Neural cell (in vitro differentiated cells): ENCODE data around the gene S1PR3.

ENCODE experiments used
- CTCF ChIP-seq: fragments of 450-650 bp; IDR thresholded peaks from 2 replicates; pipeline ENCODE4 v1.5.1; 2014; ENCODE audit warnings: antibody characterized with exemption, mild to moderate bottlenecking, moderate library complexity; ENCODE audit not compliant: poor library complexity, severe bottlenecking
- EP300 ChIP-seq: fragments of 450-650 bp; conservative IDR thresholded peaks from 2 replicates; pipeline ENCODE4 v1.6.1; 2014; ENCODE audit warnings: antibody characterized with exemption, mild to moderate bottlenecking, moderate library complexity; ENCODE audit not compliant: poor library complexity, severe bottlenecking
- EZH2 ChIP-seq: fragments of 200-600, 300-800 bp; shearing (Covaris generic), sonication (generic); IDR thresholded peaks from 2 replicates; pipeline ENCODE4 v1.6.1; 2014; ENCODE audit warnings: antibody characterized with exemption, low read length, borderline replicate concordance, mild to moderate bottlenecking; ENCODE audit not compliant: insufficient read depth, poor library complexity, severe bottlenecking
- MXI1 ChIP-seq: fragments of 450-650 bp; conservative IDR thresholded peaks from 2 replicates; pipeline ENCODE4 v1.6.1; 2014; ENCODE audit warnings: antibody characterized with exemption, mild to moderate bottlenecking; ENCODE audit not compliant: poor library complexity, severe bottlenecking
- POLR2AphosphoS5 ChIP-seq: IDR thresholded peaks from 2 replicates; pipeline ENCODE4 v1.6.1; 2012
- SMC3 ChIP-seq: fragments of 450-650 bp; conservative IDR thresholded peaks from 2 replicates; pipeline ENCODE4 v1.6.1; 2014; ENCODE audit warnings: antibody characterized with exemption, mild to moderate bottlenecking, moderate library complexity; ENCODE audit not compliant: poor library complexity
- TAF1 ChIP-seq: IDR thresholded peaks from 2 replicates; pipeline ENCODE4 v1.6.1; 2012; ENCODE audit warnings: low read depth

- no peak for TF ChIP-seq EZH2
- no peak for TF ChIP-seq CTCF
- no peak for TF ChIP-seq SMC3
- no peak for TF ChIP-seq POLR2AphosphoS5
- TF ChIP-seq EP300: no peak
- no peak for TF ChIP-seq TAF1
- TF ChIP-seq MXI1: no peak
These were observed 11.7 kb downstream of the S1PR3 start for GRCh38 chr9:89002987-89003386.
